ENCODE results near the gene MREG.
A peak's percentile ranks its signal among the peaks of the same experiment; 100 is the strongest.

Gene MREG

GRCh38 chr2:215921895-215922294 is 91.5 kb downstream of the MREG start:
- no peak for TF ChIP-seq CTCF (conservative IDR thresholded peaks at IDR 0.05)
- H3K27ac ChIP-seq, result no peak overlapping the region

- TF ChIP-seq CTCF (conservative IDR thresholded peaks at IDR 0.05), result peak; percentile 86
Measured at GRCh38 chr2:215920244-215921100, 92.9 kb downstream of the MREG start.

GRCh38 chr2:215919624-215920243 is 93.6 kb downstream of the MREG start:
- no peak for TF ChIP-seq CTCF (conservative IDR thresholded peaks at IDR 0.05)
- H3K27ac ChIP-seq, result no peak overlapping the region

More at GRCh38 chr2:215920244-215921100, 92.9 kb downstream of the MREG start:
- no peak overlapping the region for H3K27ac ChIP-seq

GRCh38 chr2:215918901-215919599 is 94.3 kb downstream of the MREG start:
- no peak for TF ChIP-seq CTCF (conservative IDR thresholded peaks at IDR 0.05)
- no peak overlapping the region for H3K27ac ChIP-seq

DNA sequence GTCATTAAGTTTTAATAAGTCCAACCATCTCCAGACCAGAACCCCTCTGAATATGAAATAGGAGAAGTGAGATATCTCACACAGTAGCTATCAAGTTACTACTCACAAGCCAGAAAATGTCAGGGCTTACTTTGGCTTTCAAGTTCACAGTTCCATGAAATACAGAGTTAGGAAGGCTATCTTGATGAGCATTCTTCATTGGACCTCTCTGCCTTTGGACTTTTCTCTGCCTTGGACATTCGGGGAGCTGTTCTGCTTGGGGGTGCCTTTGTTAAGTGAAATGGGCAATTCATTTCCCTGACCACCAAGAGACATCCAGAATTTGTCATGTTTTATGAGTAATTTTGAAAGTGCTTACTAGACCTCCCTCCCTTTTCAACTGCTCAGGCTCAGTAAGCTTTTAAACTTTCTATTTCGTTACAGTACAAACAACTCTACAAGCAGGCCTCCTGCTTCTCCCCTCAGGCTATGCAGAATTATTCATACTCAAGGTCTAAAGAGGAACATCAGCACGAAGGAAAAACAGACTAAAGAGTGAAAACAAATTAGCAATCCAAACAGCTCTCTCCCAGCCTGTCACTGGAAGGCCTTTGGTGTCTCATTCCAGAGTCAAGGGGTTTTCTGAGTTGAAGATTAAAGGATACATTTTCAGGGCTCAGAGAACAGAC is 95.3 kb downstream of the MREG start:
- no peak for TF ChIP-seq CTCF (conservative IDR thresholded peaks at IDR 0.05)
- H3K27ac ChIP-seq, result no peak overlapping the region

DNA sequence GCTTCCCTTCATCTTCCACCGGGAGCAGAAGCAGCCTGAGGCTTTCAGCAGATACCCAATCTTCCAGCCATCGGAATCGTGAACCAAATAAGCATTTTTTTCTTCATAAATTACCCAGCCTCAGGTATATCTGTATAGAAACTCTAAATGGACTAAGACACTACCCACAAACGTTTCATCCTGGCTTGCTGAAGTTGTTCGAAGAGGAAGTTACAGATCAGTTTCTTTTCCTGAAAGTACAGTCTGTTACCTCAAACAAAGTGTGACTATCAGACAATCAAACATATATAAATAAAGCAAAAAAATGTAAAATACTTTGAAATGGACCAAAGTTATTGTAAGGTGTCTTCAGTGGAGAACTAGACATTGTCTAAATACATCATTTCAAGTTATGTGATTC is 97.9 kb downstream of the MREG start:
- no peak overlapping the region for H3K27ac ChIP-seq
- TF ChIP-seq CTCF (conservative IDR thresholded peaks at IDR 0.05), result no peak

- no peak for TF ChIP-seq CTCF (conservative IDR thresholded peaks at IDR 0.05)
- H3K27ac ChIP-seq, result no peak overlapping the region
Measured at GRCh38 chr2:215914777-215915165, 98.6 kb downstream of the MREG start.
